ENCODE results near the gene AMIGO1.

AMIGO1 gene

DNA sequence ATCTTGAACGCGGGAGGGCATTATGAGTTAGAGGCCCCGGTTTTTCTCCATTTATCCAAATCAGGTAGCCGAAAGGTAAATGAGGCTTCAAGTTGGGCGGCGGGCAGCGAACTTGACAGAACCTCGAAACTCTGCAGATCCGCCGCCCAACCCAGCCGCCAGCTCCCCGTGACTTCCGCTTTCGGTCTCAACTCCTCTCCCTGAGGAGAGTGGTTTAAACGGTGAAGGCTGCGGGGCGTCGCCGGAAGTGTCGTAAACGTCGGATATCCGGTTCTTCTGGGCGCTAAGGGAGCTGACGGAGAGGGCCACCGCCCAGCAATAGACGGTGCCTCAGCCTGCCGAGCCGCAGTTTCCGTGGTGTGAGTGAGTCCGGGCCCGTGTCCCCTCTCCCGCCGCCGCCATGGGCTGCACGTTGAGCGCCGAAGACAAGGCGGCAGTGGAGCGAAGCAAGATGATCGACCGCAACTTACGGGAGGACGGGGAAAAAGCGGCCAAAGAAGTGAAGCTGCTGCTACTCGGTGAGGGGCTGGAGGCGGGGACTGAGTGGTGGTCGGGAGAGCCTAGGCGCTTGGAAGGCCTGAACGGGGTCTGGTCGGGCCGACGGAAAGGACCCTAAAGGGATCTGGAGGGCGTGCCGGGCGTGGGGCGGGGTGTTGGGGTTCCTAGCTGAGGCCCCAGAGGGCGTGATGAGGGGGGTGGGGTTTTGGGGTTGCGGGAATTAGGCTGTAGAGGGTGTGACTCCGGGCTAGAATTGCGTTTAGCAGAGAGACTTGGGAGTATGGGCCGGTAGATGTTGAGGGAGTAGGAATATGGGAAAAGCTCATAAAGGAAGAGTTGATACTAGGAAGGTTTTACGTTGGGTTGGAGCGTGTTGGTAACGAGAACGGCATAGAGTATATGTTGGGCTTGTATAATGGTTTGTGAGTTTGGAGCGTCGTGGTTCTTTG is 39.1 kb upstream of the AMIGO1 start, which contains the start of gene GNAI3:
GNAI3 (plus strand) TSS at position 295 of the 947 bp plus-strand sequence; CDS start at position 401, 106 bp downstream.
- TF ChIP-seq, protein P1, sequence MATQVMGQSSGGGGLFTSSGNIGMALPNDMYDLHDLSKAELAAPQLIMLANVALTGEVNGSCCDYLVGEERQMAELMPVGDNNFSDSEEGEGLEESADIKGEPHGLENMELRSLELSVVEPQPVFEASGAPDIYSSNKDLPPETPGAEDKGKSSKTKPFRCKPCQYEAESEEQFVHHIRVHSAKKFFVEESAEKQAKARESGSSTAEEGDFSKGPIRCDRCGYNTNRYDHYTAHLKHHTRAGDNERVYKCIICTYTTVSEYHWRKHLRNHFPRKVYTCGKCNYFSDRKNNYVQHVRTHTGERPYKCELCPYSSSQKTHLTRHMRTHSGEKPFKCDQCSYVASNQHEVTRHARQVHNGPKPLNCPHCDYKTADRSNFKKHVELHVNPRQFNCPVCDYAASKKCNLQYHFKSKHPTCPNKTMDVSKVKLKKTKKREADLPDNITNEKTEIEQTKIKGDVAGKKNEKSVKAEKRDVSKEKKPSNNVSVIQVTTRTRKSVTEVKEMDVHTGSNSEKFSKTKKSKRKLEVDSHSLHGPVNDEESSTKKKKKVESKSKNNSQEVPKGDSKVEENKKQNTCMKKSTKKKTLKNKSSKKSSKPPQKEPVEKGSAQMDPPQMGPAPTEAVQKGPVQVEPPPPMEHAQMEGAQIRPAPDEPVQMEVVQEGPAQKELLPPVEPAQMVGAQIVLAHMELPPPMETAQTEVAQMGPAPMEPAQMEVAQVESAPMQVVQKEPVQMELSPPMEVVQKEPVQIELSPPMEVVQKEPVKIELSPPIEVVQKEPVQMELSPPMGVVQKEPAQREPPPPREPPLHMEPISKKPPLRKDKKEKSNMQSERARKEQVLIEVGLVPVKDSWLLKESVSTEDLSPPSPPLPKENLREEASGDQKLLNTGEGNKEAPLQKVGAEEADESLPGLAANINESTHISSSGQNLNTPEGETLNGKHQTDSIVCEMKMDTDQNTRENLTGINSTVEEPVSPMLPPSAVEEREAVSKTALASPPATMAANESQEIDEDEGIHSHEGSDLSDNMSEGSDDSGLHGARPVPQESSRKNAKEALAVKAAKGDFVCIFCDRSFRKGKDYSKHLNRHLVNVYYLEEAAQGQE (IDR thresholded peaks at IDR 0.05; ENCODE audit: low read depth): no peak; the same call in 1 of the 2 replicates
- 0 out of 2 replicates have a peak, but pooled peaks have one; percentile 54 for TF ChIP-seq TCF12 (IDR thresholded peaks at IDR 0.05; ENCODE audit: low read depth)
- no peak for TF ChIP-seq EGR1 (IDR thresholded peaks at IDR 0.05)
- TF ChIP-seq NFIC (IDR thresholded peaks at IDR 0.05): 0 out of 2 replicates have a peak, but pooled peaks have one; percentile 29
- TF ChIP-seq CREB1 (IDR thresholded peaks at IDR 0.05; ENCODE audit: low read depth): peak; percentile 73
- no peak for TF ChIP-seq CEBPB (IDR thresholded peaks at IDR 0.05)
- no peak for TF ChIP-seq RAD21 (IDR thresholded peaks at IDR 0.05; ENCODE audit: low read depth)
- TF ChIP-seq FOXM1 (IDR thresholded peaks at IDR 0.05; ENCODE audit: borderline replicate concordance, low read depth): peak; percentile 75; the same call in 1 of the 2 replicates
- TF ChIP-seq, protein P2, sequence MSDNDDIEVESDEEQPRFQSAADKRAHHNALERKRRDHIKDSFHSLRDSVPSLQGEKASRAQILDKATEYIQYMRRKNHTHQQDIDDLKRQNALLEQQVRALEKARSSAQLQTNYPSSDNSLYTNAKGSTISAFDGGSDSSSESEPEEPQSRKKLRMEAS (IDR thresholded peaks at IDR 0.05): peak; percentile 74; the same call in 1 of the 2 replicates
- no peak for TF ChIP-seq EP300 (IDR thresholded peaks at IDR 0.05; ENCODE audit: borderline replicate concordance)
- peak; percentile 88 for TF ChIP-seq TAF1 (IDR thresholded peaks at IDR 0.05; ENCODE audit: low read depth)
- TF ChIP-seq TEAD4 (IDR thresholded peaks at IDR 0.05): no peak
- TF ChIP-seq YY1 (IDR thresholded peaks at IDR 0.05; ENCODE audit: low read depth): peak; percentile 60; the same call in 1 of the 2 replicates
- no peak for TF ChIP-seq ZBTB7A (IDR thresholded peaks at IDR 0.05; ENCODE audit: low read depth)
- TF ChIP-seq, protein P3, sequence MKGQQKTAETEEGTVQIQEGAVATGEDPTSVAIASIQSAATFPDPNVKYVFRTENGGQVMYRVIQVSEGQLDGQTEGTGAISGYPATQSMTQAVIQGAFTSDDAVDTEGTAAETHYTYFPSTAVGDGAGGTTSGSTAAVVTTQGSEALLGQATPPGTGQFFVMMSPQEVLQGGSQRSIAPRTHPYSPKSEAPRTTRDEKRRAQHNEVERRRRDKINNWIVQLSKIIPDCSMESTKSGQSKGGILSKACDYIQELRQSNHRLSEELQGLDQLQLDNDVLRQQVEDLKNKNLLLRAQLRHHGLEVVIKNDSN (IDR thresholded peaks at IDR 0.05): peak; percentile 80

DNA sequence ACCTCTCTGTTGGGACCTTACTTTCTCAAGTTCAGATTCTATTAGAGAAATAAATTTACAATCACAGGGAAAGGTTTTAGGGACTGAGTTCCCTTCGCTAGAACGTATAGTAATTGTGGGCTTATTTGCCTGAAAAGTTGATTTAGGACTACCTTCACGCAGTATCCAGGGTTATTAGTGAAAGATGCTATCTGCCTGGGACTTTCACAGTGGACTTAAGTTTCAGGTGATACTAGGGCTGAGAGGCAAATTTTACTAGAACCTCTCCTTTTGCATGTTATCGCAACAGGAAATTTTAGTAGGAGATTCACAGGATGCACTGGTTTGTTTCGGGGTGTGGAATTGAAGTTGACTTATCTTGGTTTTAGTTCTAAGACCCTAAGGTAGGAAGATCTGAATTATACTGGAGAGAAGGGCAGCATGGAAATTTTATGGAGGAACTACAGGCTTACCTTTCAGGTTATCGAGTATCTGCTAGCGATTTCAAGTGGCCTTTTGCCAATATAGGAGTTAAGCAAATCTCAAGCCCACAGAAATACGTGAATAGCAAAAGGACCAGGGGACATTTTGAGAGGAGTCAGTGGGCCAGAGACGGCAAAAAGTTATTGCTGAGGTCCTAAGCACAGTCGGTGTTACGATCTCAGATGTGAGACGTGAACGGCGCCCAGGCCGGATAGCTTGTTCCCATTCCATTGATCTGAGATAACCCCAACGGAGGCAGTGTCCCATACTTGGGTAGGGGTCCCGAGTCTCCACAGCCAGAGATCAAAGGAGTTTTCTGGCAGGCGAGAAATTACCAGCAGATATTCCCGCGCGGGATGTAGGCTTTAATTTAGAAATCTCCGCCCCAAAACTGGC is 38.2 kb upstream of the AMIGO1 start:
- no peak for TF ChIP-seq YY1 (IDR thresholded peaks at IDR 0.05; ENCODE audit: low read depth)

DNA sequence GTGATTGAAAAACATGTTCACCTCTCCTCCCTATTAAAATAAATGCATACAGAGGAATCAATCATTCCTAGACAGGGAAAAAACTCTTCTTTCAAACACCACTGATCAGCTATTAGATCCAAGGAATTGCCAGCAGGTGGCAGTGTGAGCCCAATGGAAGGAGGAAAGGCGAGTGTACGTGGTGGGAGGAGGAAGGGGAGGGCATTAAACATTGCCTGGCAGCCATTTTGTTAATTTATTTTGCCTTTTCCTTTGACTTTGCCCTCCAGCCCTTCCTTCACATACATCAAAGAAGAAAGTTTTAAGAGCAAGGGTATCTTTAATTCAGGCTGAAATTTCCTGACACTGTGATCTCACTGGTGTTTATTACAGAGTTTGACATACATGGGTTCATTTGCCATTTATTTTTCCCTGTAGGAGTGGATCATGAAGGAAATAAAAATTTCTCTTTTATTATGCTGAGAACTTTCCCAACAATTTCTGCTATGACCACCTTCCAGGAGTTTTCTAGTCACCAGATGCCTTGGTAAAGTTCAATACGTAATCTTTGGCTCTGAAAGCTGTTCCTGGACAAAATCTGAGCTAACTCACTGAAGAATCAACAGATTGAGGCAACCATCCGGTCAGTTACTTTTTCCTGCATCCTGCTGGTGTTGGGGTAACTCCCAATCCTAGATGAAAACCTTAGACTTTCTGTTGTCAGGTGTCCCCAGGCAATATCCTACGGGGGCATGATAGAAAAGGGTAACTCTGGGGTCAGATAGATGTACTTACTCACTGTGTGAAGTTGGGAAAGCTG is 37.0 kb upstream of the AMIGO1 start:
- TF ChIP-seq TAF1 (IDR thresholded peaks at IDR 0.05; ENCODE audit: low read depth) (no peak), RAD21 (IDR thresholded peaks at IDR 0.05; ENCODE audit: low read depth) (peak; percentile 97), YY1 (IDR thresholded peaks at IDR 0.05; ENCODE audit: low read depth) (peak; percentile 90)

DNA sequence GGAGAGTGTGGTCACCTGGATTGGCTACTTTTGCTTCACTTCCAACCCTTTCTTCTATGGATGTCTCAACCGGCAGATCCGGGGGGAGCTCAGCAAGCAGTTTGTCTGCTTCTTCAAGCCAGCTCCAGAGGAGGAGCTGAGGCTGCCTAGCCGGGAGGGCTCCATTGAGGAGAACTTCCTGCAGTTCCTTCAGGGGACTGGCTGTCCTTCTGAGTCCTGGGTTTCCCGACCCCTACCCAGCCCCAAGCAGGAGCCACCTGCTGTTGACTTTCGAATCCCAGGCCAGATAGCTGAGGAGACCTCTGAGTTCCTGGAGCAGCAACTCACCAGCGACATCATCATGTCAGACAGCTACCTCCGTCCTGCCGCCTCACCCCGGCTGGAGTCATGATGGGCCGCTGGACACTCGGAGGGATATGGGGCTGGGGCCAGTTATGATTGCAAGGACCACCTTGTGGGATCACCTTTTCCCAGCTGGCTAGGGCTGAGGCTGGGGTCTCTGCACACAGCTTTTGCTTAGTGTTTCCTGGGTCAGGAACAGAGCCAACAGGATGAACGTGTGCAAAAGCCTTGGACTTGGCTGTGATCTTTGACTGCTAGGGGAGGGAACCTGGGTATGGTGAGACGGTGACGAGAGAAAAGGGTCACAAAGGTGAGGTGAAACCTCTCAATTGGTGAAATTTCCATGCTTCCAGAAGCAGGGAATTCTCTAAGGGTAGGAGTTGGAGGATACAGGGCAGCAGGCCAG is 34.6 kb upstream of the AMIGO1 start:
- TF ChIP-seq TEAD4 (IDR thresholded peaks at IDR 0.05): no peak
- TF ChIP-seq TAF1 (IDR thresholded peaks at IDR 0.05; ENCODE audit: low read depth): no peak
- TF ChIP-seq, protein P2 (IDR thresholded peaks at IDR 0.05): no peak
- TF ChIP-seq CEBPB (IDR thresholded peaks at IDR 0.05): no peak
- TF ChIP-seq, protein P1 (IDR thresholded peaks at IDR 0.05; ENCODE audit: low read depth): no peak
- no peak for TF ChIP-seq CREB1 (IDR thresholded peaks at IDR 0.05; ENCODE audit: low read depth)
- TF ChIP-seq, protein P3 (IDR thresholded peaks at IDR 0.05): no peak
- no peak for TF ChIP-seq EP300 (IDR thresholded peaks at IDR 0.05; ENCODE audit: borderline replicate concordance)
- no peak for TF ChIP-seq TCF12 (IDR thresholded peaks at IDR 0.05; ENCODE audit: low read depth)
- TF ChIP-seq RAD21 (IDR thresholded peaks at IDR 0.05; ENCODE audit: low read depth): no peak
- no peak for TF ChIP-seq EGR1 (IDR thresholded peaks at IDR 0.05)
- no peak for TF ChIP-seq YY1 (IDR thresholded peaks at IDR 0.05; ENCODE audit: low read depth)
- no peak for TF ChIP-seq ZBTB7A (IDR thresholded peaks at IDR 0.05; ENCODE audit: low read depth)
- TF ChIP-seq FOXM1 (IDR thresholded peaks at IDR 0.05; ENCODE audit: borderline replicate concordance, low read depth): no peak
- no peak for TF ChIP-seq NFIC (IDR thresholded peaks at IDR 0.05)

Measured in Ishikawa (cell line).